Tibial nerve (tissue), 3 donors: ENCODE measurements around the gene AIFM3.
"Not testable (repeated sequence)": the region's sequence is repeated elsewhere in the genome, so short reads cannot be mapped to it uniquely, and the experiment has no call there.

Experiments
- POLR2A ChIP-seq, 2 donors: fragments of 450-650 bp; IDR thresholded peaks; one replicate each; pipeline ENCODE4 v1.6.1; 2017; ENCODE audit warnings: antibody characterized with exemption in 2 of 2, mild to moderate bottlenecking in 2 of 2, moderate library complexity in 2 of 2
- TF ChIP-seq, protein P1 (sequence below), 5 experiments: fragments of 200-600 bp in 3 of 5; fragments of 450-650 bp in 2 of 5; sonication (generic) in 3 of 5; IDR thresholded peaks; one replicate each; pipeline ENCODE4 v1.5.1; 2016 to 2019; ENCODE audit warnings: antibody characterized with exemption in 5 of 5, mild to moderate bottlenecking in 3 of 5, moderate library complexity in 2 of 5

DNA sequence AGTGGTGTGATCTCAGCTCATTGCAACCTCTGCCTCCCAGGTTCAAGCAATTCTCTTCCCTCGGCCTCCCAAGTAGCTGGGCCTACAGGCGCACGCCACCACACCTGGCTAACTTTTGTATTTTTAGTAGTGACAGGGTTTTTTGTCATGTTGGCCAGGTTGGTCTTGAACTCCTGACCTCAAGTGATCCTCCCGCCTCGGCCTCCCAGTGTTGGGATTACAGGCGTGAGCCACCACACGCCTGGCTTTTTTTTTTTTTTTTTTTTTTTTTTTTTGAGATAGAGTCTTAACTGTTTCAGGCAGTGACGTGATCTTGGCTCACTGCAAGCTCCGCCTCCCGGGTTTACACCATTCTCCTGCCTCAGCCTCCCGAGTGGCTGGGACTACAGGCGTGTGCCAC lies 36.6 kb upstream of the AIFM3 start:
- not testable (repeated sequence) for TF ChIP-seq POLR2A (IDR thresholded peaks at IDR 0.05)
- TF ChIP-seq, protein P1, sequence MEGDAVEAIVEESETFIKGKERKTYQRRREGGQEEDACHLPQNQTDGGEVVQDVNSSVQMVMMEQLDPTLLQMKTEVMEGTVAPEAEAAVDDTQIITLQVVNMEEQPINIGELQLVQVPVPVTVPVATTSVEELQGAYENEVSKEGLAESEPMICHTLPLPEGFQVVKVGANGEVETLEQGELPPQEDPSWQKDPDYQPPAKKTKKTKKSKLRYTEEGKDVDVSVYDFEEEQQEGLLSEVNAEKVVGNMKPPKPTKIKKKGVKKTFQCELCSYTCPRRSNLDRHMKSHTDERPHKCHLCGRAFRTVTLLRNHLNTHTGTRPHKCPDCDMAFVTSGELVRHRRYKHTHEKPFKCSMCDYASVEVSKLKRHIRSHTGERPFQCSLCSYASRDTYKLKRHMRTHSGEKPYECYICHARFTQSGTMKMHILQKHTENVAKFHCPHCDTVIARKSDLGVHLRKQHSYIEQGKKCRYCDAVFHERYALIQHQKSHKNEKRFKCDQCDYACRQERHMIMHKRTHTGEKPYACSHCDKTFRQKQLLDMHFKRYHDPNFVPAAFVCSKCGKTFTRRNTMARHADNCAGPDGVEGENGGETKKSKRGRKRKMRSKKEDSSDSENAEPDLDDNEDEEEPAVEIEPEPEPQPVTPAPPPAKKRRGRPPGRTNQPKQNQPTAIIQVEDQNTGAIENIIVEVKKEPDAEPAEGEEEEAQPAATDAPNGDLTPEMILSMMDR (IDR thresholded peaks at IDR 0.05), result not testable (repeated sequence)
